Activated effector memory CD4-positive, alpha-beta T cell treated with anti-CD3 and anti-CD28 coated beads, Interleukin-2, amount 50 U/mL, for 16 hours (primary cell): ENCODE data around the gene CRABP2.

Experiments
- DNase-seq: peaks from one replicate; pipeline ENCODE4 v3.0.0-alpha.2; 2020

CRABP2 gene

GRCh38 chr1:156689953-156690674, 15.3 kb downstream of the CRABP2 start:
- no peak for DNase-seq

- DNase-seq: peak; percentile 89
Measured at GRCh38 chr1:156689035-156689952, 16.1 kb downstream of the CRABP2 start.

GRCh38 chr1:156684227-156684782, 21.1 kb downstream of the CRABP2 start:
- no peak for DNase-seq

- no peak for DNase-seq
Measured at GRCh38 chr1:156682166-156682890, 23.1 kb downstream of the CRABP2 start.

GRCh38 chr1:156681196-156681960, 24.0 kb downstream of the CRABP2 start:
- DNase-seq: no peak

GRCh38 chr1:156680056-156680455, 25.3 kb downstream of the CRABP2 start:
- DNase-seq: no peak

GRCh38 chr1:156677616-156678596, 27.5 kb downstream of the CRABP2 start:
- no peak for DNase-seq

- DNase-seq: no peak
Measured at GRCh38 chr1:156676820-156677615, 28.4 kb downstream of the CRABP2 start, which contains the start of gene NES. Gene NES (minus strand): TSS chr1:156677407. CDS start chr1:156677264, 143 bp downstream.

- DNase-seq: no peak
Measured at GRCh38 chr1:156676114-156676819, 29.1 kb downstream of the CRABP2 start.

GRCh38 chr1:156675210-156676113, 29.9 kb downstream of the CRABP2 start:
- no peak for DNase-seq

- no peak for DNase-seq
Measured at GRCh38 chr1:156673387-156674121, 31.8 kb downstream of the CRABP2 start.

- no peak for DNase-seq
Measured at GRCh38 chr1:156671804-156672203, 33.6 kb downstream of the CRABP2 start.

- no peak for DNase-seq
Measured at GRCh38 chr1:156670791-156671190, 34.6 kb downstream of the CRABP2 start.

GRCh38 chr1:156670359-156670758, 35.0 kb downstream of the CRABP2 start:
- no peak for DNase-seq

- DNase-seq: no peak
Measured at GRCh38 chr1:156669794-156670193, 35.6 kb downstream of the CRABP2 start.

GRCh38 chr1:156668801-156669637, 36.4 kb downstream of the CRABP2 start:
- no peak for DNase-seq
